Neural crest cell (in vitro differentiated cells): ENCODE data around the gene EIF4E3. TPM values are rescaled to one million over a fixed set of nuclear protein-coding genes. Genes with fewer than 3 reads are reported as not detected.

ENCODE experiments used
- DNase-seq: peaks from one replicate; pipeline ENCODE4 v3.0.0; 2021; ENCODE audit warnings: low read depth, mixed read lengths, low spot score
- H3K27ac Mint-ChIP-seq: one replicate; pipeline ENCODE4 v1.8.0; 2021; ENCODE audit warnings: mild to moderate bottlenecking, mixed read lengths; ENCODE audit not compliant: unreplicated experiment
- H3K27me3 Mint-ChIP-seq: 2 replicates; pipeline ENCODE4 v1.8.0; 2021; ENCODE audit warnings: low read depth, mild to moderate bottlenecking, mixed read lengths
- H3K36me3 Mint-ChIP-seq: 2 replicates; pipeline ENCODE4 v1.8.0; 2021; ENCODE audit warnings: low read depth, mild to moderate bottlenecking, mixed read lengths
- H3K4me1 Mint-ChIP-seq: 2 replicates; pipeline ENCODE4 v1.8.0; 2021; ENCODE audit warnings: mixed read lengths
- H3K4me3 Mint-ChIP-seq: one replicate; pipeline ENCODE4 v1.8.0; 2021; ENCODE audit warnings: mild to moderate bottlenecking, mixed read lengths
- H3K9me3 Mint-ChIP-seq: 2 replicates; pipeline ENCODE4 v1.8.0; 2021; ENCODE audit warnings: mixed read lengths
- CTCF ChIP-seq: fragments of 200-600 bp; sonication (generic); conservative IDR thresholded peaks from 2 replicates; pipeline ENCODE4 v1.5.0; 2021; ENCODE audit warnings: antibody characterized with exemption, mild to moderate bottlenecking
- total RNA-seq: library from RNA; stranded (reverse); gene quantifications from 2 replicates; pipeline ENCODE4 v1.2.1, GENCODE V29; 2021

EIF4E3 gene
- total RNA-seq, 1 donor from 2014 or later = 8.9 TPM

- TF ChIP-seq CTCF = no peak
These were observed 75.4 kb downstream of the EIF4E3 start for GRCh38 chr3:71649757-71650156.

DNA sequence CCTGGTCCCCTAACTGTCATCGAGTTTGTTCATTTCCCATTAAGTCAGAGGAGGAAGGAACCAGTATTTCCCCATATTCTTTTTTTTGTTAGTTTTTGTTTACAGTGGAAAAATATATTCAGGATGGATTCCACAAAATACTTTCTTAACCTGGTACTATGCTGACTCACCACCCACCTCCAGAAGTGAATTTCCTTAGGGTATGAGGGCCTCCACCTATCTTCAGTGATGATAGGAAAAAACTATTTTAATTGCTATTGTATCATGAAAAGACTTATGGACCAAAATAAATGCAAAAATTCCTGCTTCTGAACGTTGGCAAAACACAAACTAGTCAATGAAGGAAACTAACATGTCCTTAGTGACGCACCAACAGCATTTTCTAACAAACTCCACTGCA is 77.5 kb downstream of the EIF4E3 start:
- H3K27me3 Mint-ChIP-seq = no peaks in the 10 kb centered on the region
- no peaks in the 10 kb centered on the region for H3K36me3 Mint-ChIP-seq
- DNase-seq = no peak
- H3K4me1 Mint-ChIP-seq = peaks cover 2% of the 10 kb centered on the region
- H3K9me3 Mint-ChIP-seq = no peaks in the 10 kb centered on the region
- TF ChIP-seq CTCF = no peak
- no peak overlapping the region for H3K4me3 Mint-ChIP-seq
- H3K27ac Mint-ChIP-seq = no peak overlapping the region

More at GRCh38 chr3:71649757-71650156, 75.4 kb downstream of the EIF4E3 start:
- H3K36me3 Mint-ChIP-seq = no peaks in the 10 kb centered on the region
- no peak overlapping the region for H3K4me3 Mint-ChIP-seq
- DNase-seq = no peak
- no peak overlapping the region for H3K27ac Mint-ChIP-seq
- H3K27me3 Mint-ChIP-seq = no peaks in the 10 kb centered on the region
- peaks cover 10% of the 10 kb centered on the region for H3K4me1 Mint-ChIP-seq
- H3K9me3 Mint-ChIP-seq = no peaks in the 10 kb centered on the region

- Mint-ChIP-seq H3K4me3 (no peak overlapping the region), H3K9me3 (no peaks in the 10 kb centered on the region)
These were observed 78.2 kb downstream of the EIF4E3 start for GRCh38 chr3:71646971-71647370.

GRCh38 chr3:71645140-71645539 is 80.1 kb downstream of the EIF4E3 start:
- no peaks in the 10 kb centered on the region for H3K9me3 Mint-ChIP-seq
- no peak overlapping the region for H3K27ac Mint-ChIP-seq
- no peak overlapping the region for H3K4me3 Mint-ChIP-seq
- TF ChIP-seq CTCF = no peak
- no peaks in the 10 kb centered on the region for H3K4me1 Mint-ChIP-seq
- DNase-seq = no peak
- no peaks in the 10 kb centered on the region for H3K36me3 Mint-ChIP-seq
- no peaks in the 10 kb centered on the region for H3K27me3 Mint-ChIP-seq

More at GRCh38 chr3:71646971-71647370, 78.2 kb downstream of the EIF4E3 start:
- H3K27ac Mint-ChIP-seq = no peak overlapping the region
- no peaks in the 10 kb centered on the region for H3K36me3 Mint-ChIP-seq
- no peak for DNase-seq
- H3K27me3 Mint-ChIP-seq = no peaks in the 10 kb centered on the region
- no peaks in the 10 kb centered on the region for H3K4me1 Mint-ChIP-seq
- TF ChIP-seq CTCF = no peak

DNA sequence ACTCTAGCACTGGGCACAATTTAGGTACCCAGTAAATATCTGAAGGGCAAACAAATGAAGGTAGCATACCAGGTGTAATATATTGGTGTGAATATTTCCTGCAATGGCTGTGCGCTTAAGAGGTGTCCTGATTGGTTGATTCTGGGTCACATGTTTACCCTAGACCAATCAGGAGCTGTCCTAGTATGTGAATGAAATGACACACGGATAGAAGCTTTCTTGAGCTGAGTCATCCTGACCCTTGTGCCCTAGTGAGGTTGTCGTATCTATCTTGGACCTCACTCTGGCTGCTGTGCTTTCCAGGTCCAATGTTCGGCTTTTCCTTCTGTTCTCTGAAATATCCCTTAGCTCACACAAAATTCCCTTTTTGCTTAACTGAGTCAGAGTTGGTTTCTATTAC is 83.5 kb downstream of the EIF4E3 start:
- DNase-seq = no peak
- H3K27ac Mint-ChIP-seq = no peak overlapping the region
- H3K4me1 Mint-ChIP-seq = no peaks in the 10 kb centered on the region
- TF ChIP-seq CTCF = no peak
- no peak overlapping the region for H3K4me3 Mint-ChIP-seq
- no peaks in the 10 kb centered on the region for H3K36me3 Mint-ChIP-seq
- H3K27me3 Mint-ChIP-seq = no peaks in the 10 kb centered on the region
- no peaks in the 10 kb centered on the region for H3K9me3 Mint-ChIP-seq
